Measurements from ENCODE around the gene MELTF. TPM values are rescaled to one million over a fixed set of nuclear protein-coding genes. Genes with fewer than 3 reads are reported as not detected.

MELTF gene
- total and polyA plus RNA-seq, 9 of the 15 experiments (the other 6 are each of a cell fraction or from before 2014, with no cell fraction given) = 0.35 to 10.5 (median 4.5) TPM

GRCh38 chr3:197031315-197032285 lies 2.0 kb upstream of the MELTF start (continued):
- TF ChIP-seq ZNF766 (CRISPR knock-in tag; conservative IDR thresholded peaks at IDR 0.05) (peak; percentile 75; the same call in 1 of the 2 replicates), MCM2 (IDR thresholded peaks at IDR 0.05; ENCODE audit: low read depth) (no peak), MCM5 (IDR thresholded peaks at IDR 0.05; ENCODE audit: low read depth) (no peak), KLF1 (tag; IDR thresholded peaks at IDR 0.05) (no peak), GTF2E2 (tag; IDR thresholded peaks at IDR 0.05) (no peak), CUX1 (CRISPR knock-in tag; IDR thresholded peaks at IDR 0.05) (peak; percentile 74; the same call in 1 of the 2 replicates), ZNF277 (CRISPR knock-in tag; IDR thresholded peaks at IDR 0.05; ENCODE audit: borderline replicate concordance) (no peak), ZBTB49 (CRISPR knock-in tag; IDR thresholded peaks at IDR 0.05; ENCODE audit: borderline replicate concordance) (no peak), HDGF (IDR thresholded peaks at IDR 0.05) (no peak), UBTF (IDR thresholded peaks at IDR 0.05; ENCODE audit: borderline replicate concordance in 1 of 2, low read depth in 2 of 2, low read length in 2 of 2) (no peak), IRF9 (tag; IDR thresholded peaks at IDR 0.05) (no peak), SMAD3 (CRISPR knock-in tag; conservative IDR thresholded peaks at IDR 0.05) (no peak), TAL1 (IDR thresholded peaks at IDR 0.05) (peak; percentile 48), PYGO2 (tag; IDR thresholded peaks at IDR 0.05) (no peak; the same call in 1 of the 2 replicates)

Data from K562 (cell line).